ENCODE measurements around the gene LDOC1.

LDOC1 gene

DNA sequence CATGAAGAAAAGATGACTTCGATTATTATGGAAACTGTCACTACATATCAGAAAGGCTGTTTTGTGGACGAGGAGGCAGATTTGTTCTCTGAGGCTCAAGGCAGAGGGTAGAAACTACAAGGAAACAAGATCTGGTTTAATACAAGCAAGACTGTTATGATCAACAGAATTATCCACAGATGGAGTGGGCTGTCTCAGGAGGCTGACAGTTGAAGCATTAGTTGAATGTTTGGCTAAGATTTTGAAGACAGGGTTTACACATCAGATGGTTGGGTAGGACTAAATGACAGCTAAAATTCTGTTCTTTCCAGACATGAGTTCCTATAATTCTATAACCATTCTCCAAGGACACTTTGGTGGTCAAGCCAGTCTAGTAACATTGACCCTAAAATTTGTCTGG, 49.8 kb downstream of the LDOC1 start:
- no peak for DNase-seq
- TF ChIP-seq POLR2A (IDR thresholded peaks at IDR 0.05; ENCODE audit: low read length) (no peak), GATA1 (IDR thresholded peaks at IDR 0.05; ENCODE audit: low read depth, low read length) (no peak)

Measured in erythroblast (primary cell).